Fibroblast of pulmonary artery (primary cell): ENCODE data around the gene NUDCD3.

Source experiments
- DNase-seq: peaks from one replicate; pipeline ENCODE4 v3.0.0-alpha.2; 2010; ENCODE audit warnings: low read depth
- H3K4me3 ChIP-seq: replicated peaks from 2 replicates; pipeline ENCODE4 v1.5.1; 2011; ENCODE audit warnings: low read depth, mild to moderate bottlenecking, control low read depth, low read length, moderate library complexity
- TF ChIP-seq, protein P1 (sequence below): IDR thresholded peaks from 2 replicates; pipeline ENCODE4 v1.5.1; 2011; ENCODE audit warnings: mild to moderate bottlenecking, control low read depth, low read length, inconsistent platforms; ENCODE audit errors: missing control alignments

Gene NUDCD3

DNA sequence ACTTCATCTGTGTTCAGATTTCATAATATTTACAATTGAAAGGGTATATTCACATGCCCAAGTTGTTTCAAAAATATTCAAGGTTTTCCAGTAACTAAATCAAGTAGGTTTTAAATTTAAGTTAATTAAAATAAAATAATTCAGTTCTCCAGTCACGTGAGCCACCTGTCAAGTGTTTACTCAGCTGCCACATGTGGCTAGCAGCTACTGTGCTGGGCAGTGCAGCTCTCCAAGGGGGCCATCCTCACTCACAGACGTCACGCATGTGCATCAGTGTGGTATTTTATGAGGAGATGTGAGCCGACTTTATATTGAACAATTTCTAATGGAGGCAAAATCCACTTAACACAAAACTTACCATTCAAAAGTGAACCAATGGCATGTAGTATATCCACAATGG is 95.4 kb downstream of the NUDCD3 start:
- no peak overlapping the region for H3K4me3 ChIP-seq
- TF ChIP-seq, protein P1, sequence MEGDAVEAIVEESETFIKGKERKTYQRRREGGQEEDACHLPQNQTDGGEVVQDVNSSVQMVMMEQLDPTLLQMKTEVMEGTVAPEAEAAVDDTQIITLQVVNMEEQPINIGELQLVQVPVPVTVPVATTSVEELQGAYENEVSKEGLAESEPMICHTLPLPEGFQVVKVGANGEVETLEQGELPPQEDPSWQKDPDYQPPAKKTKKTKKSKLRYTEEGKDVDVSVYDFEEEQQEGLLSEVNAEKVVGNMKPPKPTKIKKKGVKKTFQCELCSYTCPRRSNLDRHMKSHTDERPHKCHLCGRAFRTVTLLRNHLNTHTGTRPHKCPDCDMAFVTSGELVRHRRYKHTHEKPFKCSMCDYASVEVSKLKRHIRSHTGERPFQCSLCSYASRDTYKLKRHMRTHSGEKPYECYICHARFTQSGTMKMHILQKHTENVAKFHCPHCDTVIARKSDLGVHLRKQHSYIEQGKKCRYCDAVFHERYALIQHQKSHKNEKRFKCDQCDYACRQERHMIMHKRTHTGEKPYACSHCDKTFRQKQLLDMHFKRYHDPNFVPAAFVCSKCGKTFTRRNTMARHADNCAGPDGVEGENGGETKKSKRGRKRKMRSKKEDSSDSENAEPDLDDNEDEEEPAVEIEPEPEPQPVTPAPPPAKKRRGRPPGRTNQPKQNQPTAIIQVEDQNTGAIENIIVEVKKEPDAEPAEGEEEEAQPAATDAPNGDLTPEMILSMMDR = no peak
- no peak for DNase-seq

GRCh38 chr7:44394636-44395035 is 95.8 kb downstream of the NUDCD3 start:
- TF ChIP-seq, protein P1 = no peak
- no peak for DNase-seq
- no peak overlapping the region for H3K4me3 ChIP-seq

- DNase-seq = no peak
- TF ChIP-seq, protein P1 = no peak
- H3K4me3 ChIP-seq = no peak overlapping the region
Observed at GRCh38 chr7:44394112-44394447, 96.4 kb downstream of the NUDCD3 start.

DNA sequence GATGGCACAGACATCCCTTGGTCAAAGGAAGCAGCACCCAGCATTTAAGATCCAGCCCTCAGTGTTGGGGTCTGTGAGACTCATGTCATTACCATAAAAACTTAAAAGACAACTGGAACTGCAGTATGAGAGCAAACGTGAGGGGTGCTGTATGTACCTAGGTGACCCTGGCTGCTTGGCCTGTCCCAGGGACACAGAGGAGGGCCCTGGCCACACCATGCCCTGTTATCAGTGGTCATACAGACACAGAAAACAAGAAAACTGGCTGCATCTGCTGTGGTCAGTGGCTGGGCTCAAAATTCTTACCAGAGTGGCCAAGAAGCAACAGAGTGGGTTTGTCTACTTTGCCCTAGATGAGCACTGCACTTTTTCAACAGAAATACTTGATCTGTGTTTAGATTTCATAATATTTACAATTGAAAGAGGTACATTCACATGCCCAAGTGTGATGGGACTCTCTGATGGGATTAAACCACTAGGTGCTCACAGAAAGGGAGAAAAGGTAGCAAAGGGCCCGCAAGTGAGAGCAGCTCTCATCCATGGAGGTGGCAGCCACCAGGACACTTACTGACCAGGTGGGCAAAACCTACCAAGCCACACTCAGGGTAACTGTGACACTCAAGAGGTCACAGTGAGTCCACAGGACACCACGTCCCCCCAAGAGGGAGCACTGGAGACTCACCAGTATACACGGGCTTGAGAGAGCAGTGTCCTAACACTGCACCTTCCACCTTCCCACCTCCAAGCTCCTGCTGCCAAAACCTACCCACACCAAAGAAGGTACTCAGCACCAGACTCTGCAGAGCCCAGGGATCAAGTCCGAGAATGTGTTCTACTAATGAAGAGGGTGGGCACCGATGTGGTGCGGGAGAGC is 97.0 kb downstream of the NUDCD3 start:
- H3K4me3 ChIP-seq = no peak overlapping the region
- no peak for DNase-seq
- TF ChIP-seq, protein P1 = no peak

DNA sequence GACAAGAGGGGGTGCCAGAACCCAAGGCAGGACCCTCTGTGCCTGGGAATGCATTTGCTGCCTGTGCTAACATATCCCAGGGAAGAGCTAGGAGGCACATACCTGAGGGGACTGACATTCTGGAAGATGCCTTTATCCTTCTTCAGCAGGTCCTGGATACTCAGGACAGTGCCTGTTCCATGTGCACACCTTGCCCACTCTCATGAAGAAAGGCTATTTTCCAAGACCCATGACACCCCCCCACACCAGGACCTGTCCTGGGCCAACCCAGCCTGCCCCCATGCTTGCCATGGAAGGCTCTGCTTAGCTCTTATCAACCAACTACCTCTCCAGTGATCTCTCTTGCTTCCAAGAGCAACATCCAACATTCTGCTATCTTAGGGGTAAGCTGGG is 97.8 kb downstream of the NUDCD3 start:
- DNase-seq = no peak
- H3K4me3 ChIP-seq = no peak overlapping the region
- TF ChIP-seq, protein P1 = no peak

DNA sequence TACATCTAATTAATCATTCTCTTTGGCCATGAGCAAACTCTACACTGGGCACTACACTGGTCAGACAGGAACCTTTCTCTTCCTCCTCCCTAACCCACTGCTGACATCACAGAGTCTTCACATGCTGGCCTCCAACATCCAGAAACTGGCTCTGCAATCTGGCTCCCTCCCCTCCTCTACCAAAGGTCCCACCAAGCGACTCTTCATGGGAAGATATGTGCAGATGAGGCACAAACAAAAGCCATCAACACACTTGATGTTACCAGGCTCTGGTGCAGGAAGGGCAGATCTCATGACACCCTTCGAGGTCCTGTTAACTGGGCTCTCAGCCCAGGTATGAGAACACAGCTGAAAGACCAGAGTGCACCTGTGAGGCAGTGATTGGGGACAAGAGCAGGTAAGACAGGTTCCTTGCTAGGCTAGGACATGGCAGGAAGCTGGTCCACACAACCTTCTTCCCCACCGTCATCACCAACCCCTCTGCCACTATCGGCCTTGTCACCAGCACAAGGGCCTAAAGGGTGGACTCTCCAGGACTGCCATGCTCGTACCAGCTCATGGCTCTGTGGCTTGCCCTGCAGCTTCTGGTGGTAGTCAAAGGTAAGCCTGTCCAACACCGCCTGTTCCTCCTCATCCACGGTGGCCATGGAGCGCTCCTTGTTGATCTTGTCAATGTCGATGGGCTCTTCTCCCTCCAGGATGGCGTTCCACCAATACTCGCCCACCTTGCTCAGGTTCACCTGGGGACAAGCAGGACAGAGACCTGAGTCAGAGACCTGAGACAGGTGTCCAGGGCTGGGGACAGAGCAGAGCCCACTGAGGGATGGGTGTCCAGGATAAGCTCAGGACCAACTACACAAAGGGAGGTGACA is 98.5 kb downstream of the NUDCD3 start:
- no peak overlapping the region for H3K4me3 ChIP-seq
- TF ChIP-seq, protein P1 = no peak
- DNase-seq = no peak
